HG03108 (cell line): Measurements from ENCODE around the gene JAGN1.
"Not testable (repeated sequence)": the region's sequence is repeated elsewhere in the genome, so short reads cannot be mapped to it uniquely, and the experiment has no call there.

Source experiments
- ATAC-seq: cut with Tn5 transposase; IDR thresholded peaks from one replicate; pipeline ENCODE4 v1.9.1; 2021; ENCODE audit warnings: moderate library complexity; ENCODE audit not compliant: unreplicated experiment

The JAGN1 gene

GRCh38 chr3:9866639-9867038 is 23.8 kb upstream of the JAGN1 start:
- ATAC-seq = no peak

- no peak for ATAC-seq
Observed at GRCh38 chr3:9867106-9867505, 23.3 kb upstream of the JAGN1 start.

- no peak for ATAC-seq
Observed at GRCh38 chr3:9869955-9870354, 20.5 kb upstream of the JAGN1 start.

GRCh38 chr3:9870978-9871377 is 19.4 kb upstream of the JAGN1 start:
- ATAC-seq = no peak

- ATAC-seq = not testable (repeated sequence)
Observed at GRCh38 chr3:9872067-9872466, 18.3 kb upstream of the JAGN1 start.

GRCh38 chr3:9875448-9875847 is 15.0 kb upstream of the JAGN1 start:
- ATAC-seq = no peak

GRCh38 chr3:9876255-9876654 is 14.2 kb upstream of the JAGN1 start:
- ATAC-seq = not testable (repeated sequence)

- no peak for ATAC-seq
Observed at GRCh38 chr3:9876991-9877390, 13.4 kb upstream of the JAGN1 start.

- ATAC-seq = no peak
Observed at GRCh38 chr3:9878700-9879099, 11.7 kb upstream of the JAGN1 start.

- ATAC-seq = no peak
Observed at GRCh38 chr3:9879830-9880549, 10.4 kb upstream of the JAGN1 start, which contains the start of gene CIDEC. Gene CIDEC (minus strand): TSS chr3:9880253. CDS start chr3:9878486, 1,767 bp downstream.

GRCh38 chr3:9881441-9881840 is 9.0 kb upstream of the JAGN1 start:
- no peak for ATAC-seq

GRCh38 chr3:9883706-9884554 is 6.5 kb upstream of the JAGN1 start:
- ATAC-seq = no peak

- no peak for ATAC-seq
Observed at GRCh38 chr3:9884555-9885165, 5.8 kb upstream of the JAGN1 start.

- ATAC-seq = no peak
Observed at GRCh38 chr3:9886328-9886727, 4.1 kb upstream of the JAGN1 start.

GRCh38 chr3:9887480-9887879 is 2.9 kb upstream of the JAGN1 start:
- no peak for ATAC-seq

- no peak for ATAC-seq
Observed at GRCh38 chr3:9888540-9888939, 1.9 kb upstream of the JAGN1 start.

- ATAC-seq = no peak
Observed at GRCh38 chr3:9889405-9889804, 1.0 kb upstream of the JAGN1 start.

GRCh38 chr3:9891072-9891622 is 737 bp downstream of the JAGN1 start:
- no peak for ATAC-seq

- no peak for ATAC-seq
Observed at GRCh38 chr3:9893739-9894138, 3.3 kb downstream of the JAGN1 start.

GRCh38 chr3:9895715-9896114 is 5.3 kb downstream of the JAGN1 start:
- not testable (repeated sequence) for ATAC-seq

- ATAC-seq = not testable (repeated sequence)
Observed at GRCh38 chr3:9896755-9897407, 6.5 kb downstream of the JAGN1 start.
